Panc1 (cell line): ENCODE results near the gene PRKCA. TPM values are rescaled to one million over a fixed set of nuclear protein-coding genes. Genes with fewer than 3 reads are reported as not detected.

Source experiments
- ATAC-seq: fragments of 200-7000 bp; cut with Tn5 transposase; 2 replicates; pipeline ENCODE4 v1.9.1; 2020; ENCODE audit warnings: mild to moderate bottlenecking, moderate library complexity
- BruUV-seq: library from RNA; stranded (reverse); fragments of 400-500 nt; replicated peaks from 2 replicates; lab custom pipeline; 2021; lab: Mats Ljungman, UMichigan
- CTCF ChIA-PET: fragments of 300-600 bp; sonication (Branson Sonifier 250); formaldehyde crosslinking; loops from one replicate; lab custom pipeline; 2022; ENCODE audit warnings: antibody characterized with exemption; lab: Charles Lee
- POLR2A ChIA-PET: fragments of 300-600 bp; sonication (Branson Sonifier 250); formaldehyde crosslinking; loops from one replicate; lab custom pipeline; 2022; ENCODE audit warnings: antibody characterized with exemption; lab: Charles Lee
- DNase-seq: peaks from one replicate; pipeline ENCODE4 v3.0.0-alpha.2; 2010; ENCODE audit warnings: low read depth, low spot score
- H3K27ac ChIP-seq: 2 replicates; pipeline ENCODE4 v1.5.1; 2011; ENCODE audit warnings: mild to moderate bottlenecking, low read length, inconsistent platforms
- H3K27me3 ChIP-seq: fragments of 200-500 bp; sonication (Bioruptor generic); 2 replicates; pipeline ENCODE4 v1.6.0; 2014; ENCODE audit warnings: low read length, inconsistent platforms; ENCODE audit not compliant: control insufficient read depth, insufficient read depth
- H3K36me3 ChIP-seq: fragments of 200-500 bp; sonication (Bioruptor generic); 2 replicates; pipeline ENCODE4 v1.5.1; 2014; ENCODE audit warnings: inconsistent platforms, mild to moderate bottlenecking, low read length, moderate library complexity; ENCODE audit not compliant: control insufficient read depth, insufficient read depth
- H3K4me1 ChIP-seq: 2 replicates; pipeline ENCODE4 v1.5.1; 2011; ENCODE audit warnings: inconsistent platforms, mild to moderate bottlenecking, low read length, moderate library complexity; ENCODE audit not compliant: control insufficient read depth, insufficient read depth
- H3K4me3 ChIP-seq, 2 experiments: 2 replicates each; pipeline ENCODE4 v1.5.1; 2011 to 2012; ENCODE audit warnings: low read depth in 2 of 2, low read length in 2 of 2, mild to moderate bottlenecking in 2 of 2, inconsistent platforms in 1 of 2, moderate library complexity in 1 of 2
- H3K9me3 ChIP-seq: fragments of 200-500 bp; sonication (Bioruptor generic); 2 replicates; pipeline ENCODE4 v1.5.1; 2014; ENCODE audit warnings: low read depth, mild to moderate bottlenecking, inconsistent platforms, low read length, moderate library complexity; ENCODE audit not compliant: control insufficient read depth, insufficient read depth
- POLR2AphosphoS5 ChIP-seq: IDR thresholded peaks from 2 replicates; pipeline ENCODE4 v1.6.1; 2012; ENCODE audit warnings: mild to moderate bottlenecking, low read depth, low read length, moderate library complexity
- SIN3A ChIP-seq: IDR thresholded peaks from 2 replicates; pipeline ENCODE4 v1.6.1; 2012; ENCODE audit warnings: low read depth, mild to moderate bottlenecking, low read length, moderate library complexity, borderline replicate concordance; ENCODE audit not compliant: insufficient read depth
- TCF7L2 ChIP-seq: IDR thresholded peaks from 2 replicates; pipeline ENCODE4 v1.6.1; 2011; ENCODE audit warnings: mild to moderate bottlenecking, low read depth, low read length, inconsistent platforms
- in situ Hi-C: cut with HindIII; loops from 2 replicates; pipeline ENCODE4 v1.10.0; 2016; ENCODE audit warnings: low sequenced_read_pairs, low pct_unique_long_range_greater_than_20kb
- intact Hi-C: fragments of 100-400 bp; cut with micrococcal nuclease; formaldehyde crosslinking; loops from one replicate; pipeline ENCODE4 v1.10.0; 2022; ENCODE audit not compliant: unreplicated experiment
- total RNA-seq: library from RNA; stranded (reverse); gene quantifications from one replicate; pipeline ENCODE4 v1.2.1, GENCODE V29; 2021; ENCODE audit not compliant: unreplicated experiment
- TF ChIP-seq, protein P1 (sequence below): fragments of 450-650 bp; IDR thresholded peaks from 2 replicates; pipeline ENCODE4 v1.5.1; 2017; ENCODE audit warnings: mild to moderate bottlenecking
- TF ChIP-seq, protein P2 (sequence below), 2 experiments: IDR thresholded peaks; 2 replicates each; pipeline ENCODE4 v1.6.1; 2011 to 2012; ENCODE audit warnings: low read depth in 2 of 2, control low read depth in 1 of 2, low read length in 1 of 2, mild to moderate bottlenecking in 1 of 2, moderate library complexity in 1 of 2; ENCODE audit not compliant: insufficient read depth in 1 of 2

PRKCA gene
- total RNA-seq, 1 experiment from 2014 or later: 53.0 TPM

GRCh38 chr17:66704858-66705520 is 402.6 kb downstream of the PRKCA start:
- CTCF ChIA-PET: no interaction called here
- ATAC-seq (no peak), DNase-seq (no peak)
- Histone ChIP-seq H3K4me3 (no peak overlapping the region), H3K9me3 (no peaks in the 10 kb centered on the region), H3K4me1 (0 out of 2 replicates have a peak, but pooled peaks cover 2% of the 10 kb centered on the region), H3K36me3 (no peaks in the 10 kb centered on the region; the same call in 1 of the 2 replicates), H3K27me3 (no peaks in the 10 kb centered on the region), H3K27ac (no peak overlapping the region)
- no peak for TF ChIP-seq POLR2AphosphoS5
- TF ChIP-seq, protein P1, sequence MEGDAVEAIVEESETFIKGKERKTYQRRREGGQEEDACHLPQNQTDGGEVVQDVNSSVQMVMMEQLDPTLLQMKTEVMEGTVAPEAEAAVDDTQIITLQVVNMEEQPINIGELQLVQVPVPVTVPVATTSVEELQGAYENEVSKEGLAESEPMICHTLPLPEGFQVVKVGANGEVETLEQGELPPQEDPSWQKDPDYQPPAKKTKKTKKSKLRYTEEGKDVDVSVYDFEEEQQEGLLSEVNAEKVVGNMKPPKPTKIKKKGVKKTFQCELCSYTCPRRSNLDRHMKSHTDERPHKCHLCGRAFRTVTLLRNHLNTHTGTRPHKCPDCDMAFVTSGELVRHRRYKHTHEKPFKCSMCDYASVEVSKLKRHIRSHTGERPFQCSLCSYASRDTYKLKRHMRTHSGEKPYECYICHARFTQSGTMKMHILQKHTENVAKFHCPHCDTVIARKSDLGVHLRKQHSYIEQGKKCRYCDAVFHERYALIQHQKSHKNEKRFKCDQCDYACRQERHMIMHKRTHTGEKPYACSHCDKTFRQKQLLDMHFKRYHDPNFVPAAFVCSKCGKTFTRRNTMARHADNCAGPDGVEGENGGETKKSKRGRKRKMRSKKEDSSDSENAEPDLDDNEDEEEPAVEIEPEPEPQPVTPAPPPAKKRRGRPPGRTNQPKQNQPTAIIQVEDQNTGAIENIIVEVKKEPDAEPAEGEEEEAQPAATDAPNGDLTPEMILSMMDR: no peak
- TF ChIP-seq TCF7L2: no peak
- no peak for TF ChIP-seq SIN3A
- TF ChIP-seq, protein P2, sequence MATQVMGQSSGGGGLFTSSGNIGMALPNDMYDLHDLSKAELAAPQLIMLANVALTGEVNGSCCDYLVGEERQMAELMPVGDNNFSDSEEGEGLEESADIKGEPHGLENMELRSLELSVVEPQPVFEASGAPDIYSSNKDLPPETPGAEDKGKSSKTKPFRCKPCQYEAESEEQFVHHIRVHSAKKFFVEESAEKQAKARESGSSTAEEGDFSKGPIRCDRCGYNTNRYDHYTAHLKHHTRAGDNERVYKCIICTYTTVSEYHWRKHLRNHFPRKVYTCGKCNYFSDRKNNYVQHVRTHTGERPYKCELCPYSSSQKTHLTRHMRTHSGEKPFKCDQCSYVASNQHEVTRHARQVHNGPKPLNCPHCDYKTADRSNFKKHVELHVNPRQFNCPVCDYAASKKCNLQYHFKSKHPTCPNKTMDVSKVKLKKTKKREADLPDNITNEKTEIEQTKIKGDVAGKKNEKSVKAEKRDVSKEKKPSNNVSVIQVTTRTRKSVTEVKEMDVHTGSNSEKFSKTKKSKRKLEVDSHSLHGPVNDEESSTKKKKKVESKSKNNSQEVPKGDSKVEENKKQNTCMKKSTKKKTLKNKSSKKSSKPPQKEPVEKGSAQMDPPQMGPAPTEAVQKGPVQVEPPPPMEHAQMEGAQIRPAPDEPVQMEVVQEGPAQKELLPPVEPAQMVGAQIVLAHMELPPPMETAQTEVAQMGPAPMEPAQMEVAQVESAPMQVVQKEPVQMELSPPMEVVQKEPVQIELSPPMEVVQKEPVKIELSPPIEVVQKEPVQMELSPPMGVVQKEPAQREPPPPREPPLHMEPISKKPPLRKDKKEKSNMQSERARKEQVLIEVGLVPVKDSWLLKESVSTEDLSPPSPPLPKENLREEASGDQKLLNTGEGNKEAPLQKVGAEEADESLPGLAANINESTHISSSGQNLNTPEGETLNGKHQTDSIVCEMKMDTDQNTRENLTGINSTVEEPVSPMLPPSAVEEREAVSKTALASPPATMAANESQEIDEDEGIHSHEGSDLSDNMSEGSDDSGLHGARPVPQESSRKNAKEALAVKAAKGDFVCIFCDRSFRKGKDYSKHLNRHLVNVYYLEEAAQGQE (IDR thresholded peaks at IDR 0.05; ENCODE audit: insufficient read depth in 1 of 2, low read depth in 2 of 2, low read length in 1 of 2): no peak
- intact Hi-C loops (no loop called here), in situ Hi-C loops (no loop called here)
- BruUV-seq: no TSS peak
- POLR2A ChIA-PET: no interaction called here

GRCh38 chr17:66706851-66707450 is 404.5 kb downstream of the PRKCA start:
- intact Hi-C loops: no loop called here
- in situ Hi-C loops: no loop called here
- H3K9me3 ChIP-seq: no peaks in the 10 kb centered on the region
- ChIA-PET POLR2A (no interaction called here), CTCF (no interaction called here)
- no peaks in the 10 kb centered on the region for H3K27me3 ChIP-seq
- peaks cover 7% of the 10 kb centered on the region; the same call in 1 of the 2 replicates for H3K4me1 ChIP-seq
- no peaks in the 10 kb centered on the region; the same call in 1 of the 2 replicates for H3K36me3 ChIP-seq
- BruUV-seq: no TSS peak
- H3K4me3 ChIP-seq: no peak overlapping the region
- no peak overlapping the region for H3K27ac ChIP-seq
- DNase-seq (no peak), ATAC-seq (no peak)
- TF ChIP-seq TCF7L2 (no peak), POLR2AphosphoS5 (no peak), SIN3A (no peak)
- TF ChIP-seq, protein P1: no peak
- TF ChIP-seq, protein P2 (IDR thresholded peaks at IDR 0.05; ENCODE audit: insufficient read depth in 1 of 2, low read depth in 2 of 2, low read length in 1 of 2): no peak
